Mesenchymal stem cell (in vitro differentiated cells and primary cell): ENCODE data around the gene SAMD1.

Experiments used
- DNase-seq: peaks from one replicate; pipeline ENCODE4 v3.0.0-alpha.2; 2013
- H2AFZ ChIP-seq: one replicate; pipeline ENCODE4 v1.6.1; 2013; ENCODE audit warnings: low read depth, mild to moderate bottlenecking, control low read depth, inconsistent platforms, low read length, moderate library complexity
- H2AK5ac ChIP-seq: 2 replicates; pipeline ENCODE4 v1.6.1; 2013; ENCODE audit warnings: low read length, moderate library complexity, mild to moderate bottlenecking, inconsistent platforms; ENCODE audit not compliant: severe bottlenecking
- H2BK120ac ChIP-seq: one replicate; pipeline ENCODE4 v1.6.1; 2013; ENCODE audit warnings: low read depth, mild to moderate bottlenecking, inconsistent platforms, low read length, moderate library complexity
- H2BK12ac ChIP-seq, 2 experiments: one replicate each; pipeline ENCODE4 v1.6.1; 2013; ENCODE audit warnings: inconsistent platforms in 2 of 2, low read length in 2 of 2, mild to moderate bottlenecking in 2 of 2, moderate library complexity in 2 of 2, control low read depth in 1 of 2
- H2BK15ac ChIP-seq: one replicate; pipeline ENCODE4 v1.6.1; 2013; ENCODE audit warnings: mild to moderate bottlenecking, low read depth, inconsistent platforms; ENCODE audit not compliant: poor library complexity, severe bottlenecking
- H2BK5ac ChIP-seq: 2 replicates; pipeline ENCODE4 v1.6.1; 2013; ENCODE audit warnings: low read depth, mild to moderate bottlenecking, low read length, control low read depth, inconsistent platforms; ENCODE audit not compliant: poor library complexity, severe bottlenecking
- H3K14ac ChIP-seq, 2 experiments: one replicate each; pipeline ENCODE4 v1.6.1; 2013; ENCODE audit warnings: inconsistent platforms in 2 of 2, low read length in 2 of 2, control low read depth in 1 of 2, mild to moderate bottlenecking in 1 of 2, moderate library complexity in 1 of 2
- H3K18ac ChIP-seq, 2 experiments: one replicate each; pipeline ENCODE4 v1.6.1; 2013; ENCODE audit warnings: inconsistent platforms in 2 of 2, low read length in 2 of 2, control low read depth in 1 of 2, low read depth in 1 of 2, mild to moderate bottlenecking in 1 of 2
- H3K23ac ChIP-seq, 2 experiments: one replicate each; pipeline ENCODE4 v1.6.1; 2013; ENCODE audit warnings: inconsistent platforms in 2 of 2, low read length in 2 of 2, mild to moderate bottlenecking in 2 of 2, moderate library complexity in 2 of 2, control low read depth in 1 of 2
- H3K27ac ChIP-seq: 2 replicates; pipeline ENCODE4 v1.5.1; 2013; ENCODE audit warnings: mild to moderate bottlenecking, moderate library complexity, low read length, control low read depth, inconsistent platforms; ENCODE audit not compliant: poor library complexity, severe bottlenecking
- H3K27me3 ChIP-seq, 2 experiments: 2 replicates each; pipeline versions ENCODE4 v1.6.1 to v1.7.0; 2013; ENCODE audit warnings: low read length in 2 of 2, mild to moderate bottlenecking in 2 of 2, moderate library complexity in 2 of 2, control low read depth in 1 of 2, inconsistent platforms in 1 of 2; ENCODE audit not compliant: control insufficient read depth in 1 of 2, insufficient read depth in 1 of 2
- H3K36me3 ChIP-seq, 2 experiments: 2 replicates each; pipeline versions ENCODE4 v1.6.1 to v1.7.0; 2013; ENCODE audit warnings: low read length in 2 of 2, control low read depth in 1 of 2, inconsistent platforms in 1 of 2, low read depth in 1 of 2, mild to moderate bottlenecking in 1 of 2; ENCODE audit not compliant: insufficient read depth in 2 of 2, control insufficient read depth in 1 of 2
- H3K4ac ChIP-seq, 2 experiments: one replicate each; pipeline ENCODE4 v1.6.1; 2013; ENCODE audit warnings: inconsistent platforms in 2 of 2, low read length in 2 of 2, mild to moderate bottlenecking in 2 of 2, moderate library complexity in 2 of 2, control low read depth in 1 of 2, low read depth in 1 of 2
- H3K4me1 ChIP-seq: 2 replicates; pipeline ENCODE4 v1.6.1; 2013; ENCODE audit warnings: low read depth, low read length, control low read depth; ENCODE audit not compliant: control insufficient read depth, insufficient read depth
- H3K4me2 ChIP-seq: 2 replicates; pipeline ENCODE4 v1.6.1; 2013; ENCODE audit warnings: low read length, mild to moderate bottlenecking, inconsistent platforms; ENCODE audit not compliant: poor library complexity, severe bottlenecking
- H3K4me3 ChIP-seq, 2 experiments: 2 replicates each; pipeline versions ENCODE4 v1.5.1 to v1.7.0; 2013; ENCODE audit warnings: low read length in 2 of 2, mild to moderate bottlenecking in 2 of 2, control low read depth in 1 of 2, low read depth in 1 of 2; ENCODE audit not compliant: insufficient read depth in 1 of 2
- H3K79me1 ChIP-seq: replicated peaks from 2 replicates; pipeline ENCODE4 v1.6.1; 2013; ENCODE audit warnings: mild to moderate bottlenecking, control low read depth, low read length, inconsistent platforms; ENCODE audit not compliant: poor library complexity, severe bottlenecking
- H3K9ac ChIP-seq: 2 replicates; pipeline ENCODE4 v1.7.0; 2013; ENCODE audit warnings: mild to moderate bottlenecking, low read length, moderate library complexity
- H3K9me3 ChIP-seq: 2 replicates; pipeline ENCODE4 v1.7.0; 2013; ENCODE audit warnings: mild to moderate bottlenecking, low read length; ENCODE audit not compliant: control insufficient read depth
- H4K8ac ChIP-seq: one replicate; pipeline ENCODE4 v1.6.1; 2013; ENCODE audit warnings: inconsistent platforms, mild to moderate bottlenecking, low read length, moderate library complexity
- H4K91ac ChIP-seq: one replicate; pipeline ENCODE4 v1.6.1; 2013; ENCODE audit warnings: mild to moderate bottlenecking, low read length, inconsistent platforms
- WGBS: methylation state at CpG from one replicate; pipeline ENCODE4 v1.1.7; 2013; ENCODE audit warnings: mixed read lengths; 5-methylcytosine and 5-hydroxymethylcytosine counted together

The SAMD1 gene

DNA sequence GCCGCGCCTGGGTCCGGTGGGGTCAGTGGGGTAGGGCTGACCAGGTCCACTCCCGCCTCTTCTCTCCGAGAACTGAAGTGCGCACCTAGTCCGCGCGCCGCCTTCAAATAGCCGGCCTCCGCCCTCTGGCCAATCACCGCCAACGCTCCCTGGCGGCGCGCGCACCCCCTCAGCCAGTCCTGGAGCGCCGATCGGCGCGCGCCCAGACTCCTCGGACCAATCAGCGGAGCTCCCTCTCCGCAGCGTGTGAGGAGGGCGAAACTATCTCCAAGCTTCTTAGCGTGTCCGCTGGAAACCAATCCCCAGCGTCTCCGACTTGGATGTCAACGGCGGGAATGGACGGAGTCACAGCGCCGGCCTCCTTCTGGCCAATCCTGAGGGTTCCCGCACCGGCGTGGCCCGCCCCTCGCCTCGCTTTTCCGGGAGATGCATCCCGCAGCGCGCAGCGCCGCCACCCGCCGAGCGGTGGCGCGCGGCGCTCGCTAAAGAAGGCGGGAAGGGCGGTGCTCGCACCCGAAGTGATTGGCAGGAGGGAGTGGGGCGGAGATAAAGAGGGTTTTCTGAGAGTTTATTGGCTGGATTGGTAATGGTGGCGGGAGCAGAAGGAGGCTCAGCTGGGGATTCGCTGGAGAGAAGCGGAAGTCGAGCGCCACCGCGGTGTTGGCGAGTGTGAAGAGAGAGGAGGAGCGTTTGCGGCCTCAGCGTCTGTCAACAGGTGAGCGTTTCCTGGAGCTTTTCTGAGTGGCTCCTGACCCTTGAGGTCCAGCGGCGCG, 46.1 kb upstream of the SAMD1 start, which contains the start of gene ASF1B:
TSS of gene ASF1B (minus strand) at position 81 of the 773 bp plus-strand sequence. CDS start 133 bp downstream, outside the sequence.
- H2BK15ac ChIP-seq: peak within 1 kb of the TSS; percentile 67
- H2BK12ac ChIP-seq: peak within 1 kb of the TSS in 1 of 2 experiments; percentile 42
- 1% methylated on average over 69 of the region's 78 CpGs for WGBS
- peak within 1 kb of the TSS; percentile 89 for H3K27ac ChIP-seq
- H3K4ac ChIP-seq: peak within 1 kb of the TSS in 1 of 2 experiments; percentile 92
- peak within 1 kb of the TSS; percentile 80 for H4K91ac ChIP-seq
- no peak within 1 kb of the TSS for H2BK120ac ChIP-seq
- H3K4me2 ChIP-seq: peak within 1 kb of the TSS; percentile 100
- H2BK5ac ChIP-seq: no peak within 1 kb of the TSS
- peak within 1 kb of the TSS; percentile 98 for H2AFZ ChIP-seq
- no peaks in the 10 kb centered on the region for H3K36me3 ChIP-seq
- no peak within 1 kb of the TSS for H2AK5ac ChIP-seq
- H3K4me3 ChIP-seq: peak within 1 kb of the TSS; percentile 88 to 98
- peak; percentile 100 for DNase-seq
- H3K4me1 ChIP-seq: peaks cover 11% of the 10 kb centered on the region
- H4K8ac ChIP-seq: peak within 1 kb of the TSS; percentile 86
- peak within 1 kb of the TSS; percentile 88 for H3K9ac ChIP-seq
- peaks cover 21% of the 10 kb centered on the region for H3K79me1 ChIP-seq
- peak within 1 kb of the TSS in 1 of 2 experiments; percentile 23 for H3K23ac ChIP-seq
- H3K14ac ChIP-seq: peak within 1 kb of the TSS in 1 of 2 experiments; percentile 86
- H3K18ac ChIP-seq: peak within 1 kb of the TSS; percentile 30 to 85
- H3K27me3 ChIP-seq: no peaks in the 10 kb centered on the region
- H3K9me3 ChIP-seq: no peaks in the 10 kb centered on the region

- Histone ChIP-seq H3K9ac (peak overlapping the region; percentile 71), H3K4me2 (peak overlapping the region; percentile 100), H3K9me3 (no peaks in the 10 kb centered on the region), H3K79me1 (peaks cover 21% of the 10 kb centered on the region), H3K36me3 (no peaks in the 10 kb centered on the region), H2BK5ac (no peak overlapping the region), H2AFZ (peak overlapping the region; percentile 98), H3K14ac (no peak overlapping the region), H4K8ac (peak overlapping the region; percentile 60), H2BK120ac (no peak overlapping the region), H3K18ac (peak overlapping the region; percentile 30 to 71), H2BK12ac (no peak overlapping the region), H3K27me3 (no peaks in the 10 kb centered on the region), H3K4me3 (peak overlapping the region; percentile 88 to 98), H3K4ac (no peak overlapping the region), H4K91ac (peak overlapping the region; percentile 75), H3K27ac (no peak overlapping the region), H3K23ac (peak overlapping the region in 1 of 2 experiments; percentile 23), H3K4me1 (peaks cover 11% of the 10 kb centered on the region), H2BK15ac (peak overlapping the region; percentile 67), H2AK5ac (no peak overlapping the region)
- 3% methylated on average over 33 of the region's 38 CpGs for WGBS
- no peak for DNase-seq
These were observed 45.5 kb upstream of the SAMD1 start for GRCh38 chr19:14135985-14136508.

GRCh38 chr19:14135355-14135754, 44.8 kb upstream of the SAMD1 start:
- Histone ChIP-seq H3K9me3 (no peaks in the 10 kb centered on the region), H3K4ac (no peak overlapping the region), H3K79me1 (peaks cover 19% of the 10 kb centered on the region), H4K91ac (no peak overlapping the region), H3K4me2 (peak overlapping the region; percentile 100), H3K18ac (no peak overlapping the region), H2AFZ (no peak overlapping the region), H3K27ac (no peak overlapping the region), H3K4me3 (peak overlapping the region in 1 of 2 experiments; percentile 88), H2BK5ac (no peak overlapping the region), H2BK15ac (no peak overlapping the region), H3K27me3 (no peaks in the 10 kb centered on the region), H3K36me3 (no peaks in the 10 kb centered on the region), H2BK120ac (no peak overlapping the region), H3K4me1 (peaks cover 11% of the 10 kb centered on the region), H4K8ac (no peak overlapping the region), H3K9ac (peak overlapping the region; percentile 71), H2AK5ac (no peak overlapping the region), H3K23ac (no peak overlapping the region), H3K14ac (no peak overlapping the region), H2BK12ac (no peak overlapping the region)
- DNase-seq: no peak
- WGBS: 68% methylated on average over 6 of the region's 6 CpGs

GRCh38 chr19:14127929-14128509, 37.5 kb upstream of the SAMD1 start:
- 84% methylated on average over 4 of the region's 4 CpGs for WGBS
- Histone ChIP-seq H2BK5ac (no peak overlapping the region), H4K8ac (no peak overlapping the region), H3K4ac (no peak overlapping the region), H2AK5ac (no peak overlapping the region), H3K27me3 (no peaks in the 10 kb centered on the region), H3K36me3 (no peaks in the 10 kb centered on the region), H2BK15ac (no peak overlapping the region), H3K79me1 (peaks cover 3% of the 10 kb centered on the region), H3K9me3 (no peaks in the 10 kb centered on the region), H2AFZ (no peak overlapping the region), H3K18ac (no peak overlapping the region), H3K23ac (no peak overlapping the region), H2BK120ac (no peak overlapping the region), H3K4me3 (no peak overlapping the region), H2BK12ac (no peak overlapping the region), H3K9ac (no peak overlapping the region), H3K4me2 (no peak overlapping the region), H4K91ac (no peak overlapping the region), H3K4me1 (no peaks in the 10 kb centered on the region), H3K27ac (no peak overlapping the region), H3K14ac (no peak overlapping the region)
- no peak for DNase-seq
